NCI-H526 treated with DMSO at 0.1 percent for 48 hours (cell line): ENCODE results near the gene ZMIZ1.

Experiments used
- DNase-seq: peaks from one replicate; lab custom pipeline; 2025; lab: John Stamatoyannopoulos, UW

Gene ZMIZ1

GRCh38 chr10:79230328-79230830, 161.6 kb downstream of the ZMIZ1 start:
- DNase-seq = no peak

- DNase-seq = no peak
These were observed 162.1 kb downstream of the ZMIZ1 start for GRCh38 chr10:79230850-79231249.

- no peak for DNase-seq
These were observed 163.1 kb downstream of the ZMIZ1 start for GRCh38 chr10:79231908-79232307.

- DNase-seq = no peak
These were observed 164.1 kb downstream of the ZMIZ1 start for GRCh38 chr10:79232864-79233263.

GRCh38 chr10:79234391-79235315, 165.9 kb downstream of the ZMIZ1 start:
- no peak for DNase-seq

GRCh38 chr10:79235765-79236432, 167.1 kb downstream of the ZMIZ1 start:
- no peak for DNase-seq

GRCh38 chr10:79236433-79236765, 167.6 kb downstream of the ZMIZ1 start:
- no peak for DNase-seq

GRCh38 chr10:79237454-79238157, 168.8 kb downstream of the ZMIZ1 start:
- DNase-seq = no peak

GRCh38 chr10:79238158-79238520, 169.4 kb downstream of the ZMIZ1 start:
- DNase-seq = no peak

GRCh38 chr10:79238606-79239005, 169.8 kb downstream of the ZMIZ1 start:
- no peak for DNase-seq

- DNase-seq = no peak
These were observed 170.6 kb downstream of the ZMIZ1 start for GRCh38 chr10:79239275-79239779.

GRCh38 chr10:79239924-79240581, 171.3 kb downstream of the ZMIZ1 start:
- DNase-seq = no peak

- no peak for DNase-seq
These were observed 172.8 kb downstream of the ZMIZ1 start for GRCh38 chr10:79241629-79241989.

GRCh38 chr10:79241990-79242619, 173.3 kb downstream of the ZMIZ1 start:
- DNase-seq = no peak

GRCh38 chr10:79242620-79243152, 173.9 kb downstream of the ZMIZ1 start:
- DNase-seq = peak; percentile 18

- DNase-seq = no peak
These were observed 174.7 kb downstream of the ZMIZ1 start for GRCh38 chr10:79243181-79244067.

- no peak for DNase-seq
These were observed 175.3 kb downstream of the ZMIZ1 start for GRCh38 chr10:79244068-79244442.

- DNase-seq = no peak
These were observed 176.2 kb downstream of the ZMIZ1 start for GRCh38 chr10:79244841-79245504.

GRCh38 chr10:79245539-79246208, 176.9 kb downstream of the ZMIZ1 start:
- no peak for DNase-seq
